Esophagus muscularis mucosa (tissue), 3 donors: ENCODE measurements around the gene CRYGN.

ENCODE experiments used
- CTCF ChIP-seq, 3 experiments: fragments of 200-600 bp in 2 of 3; fragments of 450-650 bp in 1 of 3; sonication (generic) in 2 of 3; IDR thresholded peaks; one replicate each; pipeline ENCODE4 v1.5.1; 2017 to 2019; ENCODE audit warnings: antibody characterized with exemption in 3 of 3, mild to moderate bottlenecking in 2 of 3, moderate library complexity in 1 of 3
- POLR2AphosphoS5 ChIP-seq, 2 donors: sonication (generic); formaldehyde crosslinking; IDR thresholded peaks; one replicate each; pipeline ENCODE4 v1.6.1; 2017; ENCODE audit warnings: antibody characterized with exemption in 2 of 2

- TF ChIP-seq POLR2AphosphoS5 (IDR thresholded peaks at IDR 0.05) (no peak), CTCF (IDR thresholded peaks at IDR 0.05) (no peak)
Measured at GRCh38 chr7:151402029-151402835, 37.7 kb downstream of the CRYGN start.
